B cell (primary cell): ENCODE results near the gene ABLIM1. TPM values are rescaled to one million over a fixed set of nuclear protein-coding genes. Genes with fewer than 3 reads are reported as not detected.
A peak's percentile ranks its signal among the peaks of the same experiment; 100 is the strongest.

ENCODE experiments used
- ATAC-seq: fragments of 200-7000 bp; cut with Tn5 transposase; one replicate; pipeline ENCODE4 v1.10.0; 2021; ENCODE audit warnings: low read depth, mild to moderate bottlenecking, moderate number of reproducible peaks, moderate library complexity
- CTCF ChIA-PET: fragments of 350-600 bp; sonication (Branson Sonifier 250); formaldehyde crosslinking; loops from one replicate; lab custom pipeline; 2021; ENCODE audit warnings: antibody characterized with exemption, inconsistent platforms; lab: Charles Lee
- POLR2A ChIA-PET: fragments of 350-600 bp; sonication (Branson Sonifier 250); formaldehyde crosslinking; loops from one replicate; lab custom pipeline; 2021; ENCODE audit warnings: antibody characterized with exemption; lab: Charles Lee
- DNase-seq: peaks from one replicate; pipeline ENCODE4 v3.0.0; 2013
- H2AFZ ChIP-seq: 2 replicates; pipeline ENCODE4 v1.6.1; 2012; ENCODE audit warnings: mild to moderate bottlenecking, low read depth, low read length; ENCODE audit not compliant: insufficient read depth, poor library complexity, severe bottlenecking
- H3K27ac ChIP-seq, 2 donors: 1 replicate in 1 of 2; 2 replicates in 1 of 2; pipeline ENCODE4 v1.5.1; 2012 to 2013; ENCODE audit warnings: low read length in 2 of 2, mild to moderate bottlenecking in 2 of 2, moderate library complexity in 1 of 2
- H3K27me3 ChIP-seq, 4 experiments: fragments of 200-600 bp in 1 of 4; sonication (generic) in 1 of 4; replicated peaks in 1 of 4; 1 replicate in 2 of 4; 2 replicates in 2 of 4; pipeline versions ENCODE4 v1.6.1 to v1.7.0; 2013 to 2016; ENCODE audit warnings: low read length in 3 of 4, mild to moderate bottlenecking in 2 of 4, mixed read lengths in 1 of 4, moderate library complexity in 1 of 4; ENCODE audit not compliant: insufficient read depth in 4 of 4, control insufficient read depth in 3 of 4; ENCODE audit errors: control extremely low read depth in 1 of 4
- H3K36me3 ChIP-seq, 2 experiments: replicated peaks in 1 of 2; 1 replicate in 1 of 2; 2 replicates in 1 of 2; pipeline versions ENCODE4 v1.6.1 to v1.7.1; 2013; ENCODE audit warnings: low read length in 1 of 2; ENCODE audit not compliant: insufficient read depth in 2 of 2, control insufficient read depth in 1 of 2; ENCODE audit errors: control extremely low read depth in 1 of 2, extremely low read depth in 1 of 2
- H3K4me1 ChIP-seq, 2 donors: fragments of 200-600 bp in 1 of 2; sonication (generic) in 1 of 2; 1 replicate in 1 of 2; 2 replicates in 1 of 2; pipeline versions ENCODE4 v1.5.1 to v1.6.1; 2013 to 2017; ENCODE audit warnings: low read length in 2 of 2; ENCODE audit not compliant: control insufficient read depth in 2 of 2, insufficient read depth in 2 of 2
- H3K4me2 ChIP-seq: replicated peaks from 2 replicates; pipeline ENCODE3; 2012; ENCODE audit warnings: mild to moderate bottlenecking, low read depth, low read length; ENCODE audit not compliant: poor library complexity, severe bottlenecking
- H3K4me3 ChIP-seq, 5 experiments: fragments of 200-600 bp in 1 of 5; sonication (generic) in 1 of 5; 1 replicate in 3 of 5; 2 replicates in 2 of 5; pipeline versions ENCODE4 v1.5.1 to v1.7.0; 2011 to 2016; ENCODE audit warnings: low read length in 4 of 5, mild to moderate bottlenecking in 4 of 5, low read depth in 2 of 5, control low read depth in 1 of 5, moderate library complexity in 1 of 5; ENCODE audit not compliant: insufficient read depth in 1 of 5; ENCODE audit errors: control extremely low read depth in 1 of 5, extremely low read depth in 1 of 5
- H3K79me2 ChIP-seq: fragments of 200-600 bp; sonication (generic); one replicate; pipeline ENCODE4 v1.6.0; 2016; ENCODE audit warnings: low read length; ENCODE audit not compliant: control insufficient read depth, insufficient read depth
- H3K9ac ChIP-seq: fragments of 200-600 bp; sonication (generic); 2 replicates; pipeline ENCODE4 v1.6.1; 2017; ENCODE audit warnings: mild to moderate bottlenecking, low read length, moderate library complexity
- H3K9me3 ChIP-seq, 3 donors: one replicate each; pipeline versions ENCODE4 v1.6.1 to v1.7.1; 2013; ENCODE audit warnings: low read length in 2 of 3; ENCODE audit not compliant: control insufficient read depth in 2 of 3, insufficient read depth in 1 of 3; ENCODE audit errors: control extremely low read depth in 1 of 3
- H4K20me1 ChIP-seq: 2 replicates; pipeline ENCODE4 v1.6.0; 2012; ENCODE audit warnings: mild to moderate bottlenecking, low read length; ENCODE audit not compliant: insufficient read depth, control insufficient read depth, poor library complexity, severe bottlenecking
- H3K27ac Mint-ChIP-seq: one replicate; pipeline ENCODE4 v1.8.0; 2021; ENCODE audit warnings: mixed read lengths
- H3K27me3 Mint-ChIP-seq: one replicate; pipeline ENCODE4 v1.8.0; 2021; ENCODE audit warnings: mixed read lengths
- H3K4me1 Mint-ChIP-seq: one replicate; pipeline ENCODE4 v1.8.0; 2021; ENCODE audit warnings: mixed read lengths
- H3K4me3 Mint-ChIP-seq: one replicate; pipeline ENCODE4 v1.8.0; 2021; ENCODE audit warnings: mixed read lengths
- H3K9me3 Mint-ChIP-seq: one replicate; pipeline ENCODE4 v1.8.0; 2022; ENCODE audit warnings: mixed read lengths; ENCODE audit not compliant: insufficient read depth
- CTCF ChIP-seq: fragments of 200-600 bp; IDR thresholded peaks from one replicate; pipeline ENCODE4 v1.8.0; 2022; ENCODE audit warnings: antibody characterized with exemption, mild to moderate bottlenecking
- EZH2 ChIP-seq: IDR thresholded peaks from 2 replicates; pipeline ENCODE4 v1.6.1; 2012; ENCODE audit warnings: borderline replicate concordance, low read depth, mild to moderate bottlenecking, moderate library complexity, low read length; ENCODE audit not compliant: insufficient read depth, poor library complexity, severe bottlenecking
- WGBS: methylation state at CpG from one replicate; pipeline ENCODE4 v1.1.5; 2013; ENCODE audit warnings: missing lambda C conversion rate; ENCODE audit not compliant: insufficient coverage; 5-methylcytosine and 5-hydroxymethylcytosine counted together
- intact Hi-C: fragments of 100-400 bp; cut with micrococcal nuclease; formaldehyde crosslinking; loops from one replicate; pipeline ENCODE4 v1.10.0; 2022
- polyA plus RNA-seq: library from polyadenylated mRNA; depleted of rRNA; stranded (reverse); fragments of >200 nt; gene quantifications from 2 replicates; pipeline ENCODE4 v1.2.3, GENCODE V29; 2012
- total RNA-seq, 2 donors: library from RNA; stranded (reverse); fragments of 120-200 nt in 1 of 2; gene quantifications; 1 replicate in 1 of 2; 2 replicates in 1 of 2; pipeline versions ENCODE4 v1.2.3 to v1.2.4, GENCODE V29; 2013 to 2022

The ABLIM1 gene
- total and polyA plus RNA-seq, 2 donors (not counting 1 experiment from before 2014, with no cell fraction given): 55.6 to 148 TPM

- H3K79me2 ChIP-seq: peaks cover 8% of the 10 kb centered on the region
- ChIA-PET CTCF (interaction anchor here (1.0 to 1.8 kb wide), 3 partner anchors 174 to 226 kb away, joined by 3 to 5 read pairs (median 3); no protein-coding TSS in a partner anchor), POLR2A (no interaction called here)
- peaks cover 28% of the 10 kb centered on the region for H3K4me1 Mint-ChIP-seq
- peaks cover 5 to 31% of the 10 kb centered on the region in 2 experiments for H3K36me3 ChIP-seq
- H3K27ac Mint-ChIP-seq: peak overlapping the region; percentile 24
- ATAC-seq: no peak
- WGBS: no CpG with 5 or more reads among the region's 2 CpGs
- no peaks in the 10 kb centered on the region for H3K4me1 ChIP-seq
- no peak overlapping the region for H2AFZ ChIP-seq
- H4K20me1 ChIP-seq: peaks cover 22% of the 10 kb centered on the region
- no peak overlapping the region for H3K27ac ChIP-seq
- H3K4me3 Mint-ChIP-seq: no peak overlapping the region
- intact Hi-C loops: no loop called here
- no peak for TF ChIP-seq CTCF
- no peak for TF ChIP-seq EZH2
- DNase-seq: no peak
- no peak overlapping the region for H3K4me2 ChIP-seq
- no peak overlapping the region for H3K4me3 ChIP-seq
- H3K9ac ChIP-seq: no peak overlapping the region
- H3K27me3 Mint-ChIP-seq: no peaks in the 10 kb centered on the region
- no peaks in the 10 kb centered on the region for H3K9me3 Mint-ChIP-seq
- H3K27me3 ChIP-seq: no peaks in the 10 kb centered on the region
- no peaks in the 10 kb centered on the region for H3K9me3 ChIP-seq
Measured at GRCh38 chr10:114478281-114478680, 179.8 kb downstream of the ABLIM1 start.

GRCh38 chr10:114477285-114477684 lies 180.8 kb downstream of the ABLIM1 start:
- H3K4me3 ChIP-seq: no peak overlapping the region
- peaks cover 3 to 34% of the 10 kb centered on the region in 2 experiments for H3K36me3 ChIP-seq
- H3K27ac ChIP-seq: no peak overlapping the region
- peaks cover 22% of the 10 kb centered on the region for H4K20me1 ChIP-seq
- ChIA-PET POLR2A (no interaction called here), CTCF (interaction anchor here (1.2 to 1.7 kb wide), 3 partner anchors 13 to 71 kb away, joined by 3 to 7 read pairs (median 3); no protein-coding TSS in a partner anchor)
- Mint-ChIP-seq H3K4me3 (no peak overlapping the region), H3K27me3 (no peaks in the 10 kb centered on the region), H3K9me3 (no peaks in the 10 kb centered on the region), H3K27ac (peak overlapping the region; percentile 11), H3K4me1 (peaks cover 35% of the 10 kb centered on the region)
- H3K79me2 ChIP-seq: peaks cover 8% of the 10 kb centered on the region
- TF ChIP-seq EZH2: no peak
- TF ChIP-seq CTCF: no peak
- H3K9ac ChIP-seq: no peak overlapping the region
- H3K27me3 ChIP-seq: no peaks in the 10 kb centered on the region
- ATAC-seq (no peak), DNase-seq (no peak)
- no peaks in the 10 kb centered on the region for H3K4me1 ChIP-seq
- H2AFZ ChIP-seq: no peak overlapping the region
- intact Hi-C loops: no loop called here
- H3K4me2 ChIP-seq: no peak overlapping the region
- H3K9me3 ChIP-seq: no peaks in the 10 kb centered on the region
- 97% methylated on average over 7 of the region's 7 CpGs for WGBS
